Measurements from ENCODE around the gene IL12B.
"Not testable (repeated sequence)": the region's sequence is repeated elsewhere in the genome, so short reads cannot be mapped to it uniquely, and the experiment has no call there.

Gene IL12B

DNA sequence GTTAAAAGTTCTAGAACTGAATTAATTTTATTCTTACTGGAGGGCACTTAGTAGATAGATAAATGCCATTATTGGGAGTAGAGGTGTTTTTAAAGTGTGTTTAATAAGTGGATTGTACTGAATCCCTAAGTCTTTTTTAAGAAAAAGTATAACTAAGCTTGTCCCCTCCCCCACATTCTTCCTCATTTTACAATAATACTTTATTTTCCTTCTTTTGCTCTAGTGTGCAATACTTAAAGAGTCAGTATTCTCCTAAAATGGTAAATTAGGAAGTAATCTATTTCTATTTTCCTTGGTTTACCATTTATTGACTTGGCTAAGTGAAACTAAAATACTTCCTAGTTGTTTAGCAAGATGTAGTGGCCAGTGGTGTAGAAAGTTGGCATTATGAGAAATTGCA is 55.6 kb downstream of the IL12B start:
- Histone ChIP-seq H3K4ac (ENCODE audit: low read length) (no peak overlapping the region), H3K9me3 (replicated peaks in 1 of 2; ENCODE audit: control insufficient read depth in 2 of 2, insufficient read depth in 1 of 2, low read depth in 1 of 2, low read length in 2 of 2) (no peaks in the 10 kb centered on the region), H3K9ac (ENCODE audit: low read depth, low read length, poor library complexity) (no peak overlapping the region), H3K4me3 (ENCODE audit: low read length in 2 of 2) (no peak overlapping the region), H3K27me3 (ENCODE audit: control insufficient read depth in 3 of 3, insufficient read depth in 3 of 3, low read depth in 1 of 3, low read length in 3 of 3) (no peaks in the 10 kb centered on the region), H3K18ac (ENCODE audit: low read length) (no peak overlapping the region), H4K8ac (ENCODE audit: low read depth, low read length) (no peak overlapping the region), H3K4me1 (ENCODE audit: control insufficient read depth in 2 of 2, insufficient read depth in 1 of 2, low read depth in 1 of 2, low read length in 2 of 2) (no peaks in the 10 kb centered on the region), H2BK12ac (ENCODE audit: low read length) (no peak overlapping the region), H2AFZ (ENCODE audit: low read length) (no peak overlapping the region), H3K79me1 (ENCODE audit: low read depth, low read length) (no peaks in the 10 kb centered on the region), H3K27ac (replicated peaks; ENCODE audit: low read length) (no peak overlapping the region), H3K14ac (ENCODE audit: low read length) (no peak overlapping the region), H2BK120ac (ENCODE audit: low read depth, low read length) (no peak overlapping the region), H2BK15ac (ENCODE audit: low read length) (no peak overlapping the region), H3K36me3 (replicated peaks in 1 of 2; ENCODE audit: control insufficient read depth in 2 of 2, insufficient read depth in 2 of 2, low read length in 2 of 2) (peaks cover 6 to 100% of the 10 kb centered on the region in 2 donors), H3K23ac (ENCODE audit: low read depth, low read length, poor library complexity) (no peak overlapping the region), H4K91ac (ENCODE audit: low read depth, low read length, poor library complexity) (no peak overlapping the region), H3K4me2 (ENCODE audit: insufficient read depth, low read length, poor library complexity, severe bottlenecking) (no peak overlapping the region), H2BK5ac (ENCODE audit: low read length) (no peak overlapping the region), H2AK5ac (ENCODE audit: low read depth, low read length) (no peak overlapping the region)
- DNase-seq (ENCODE audit: low spot score): no peak

DNA sequence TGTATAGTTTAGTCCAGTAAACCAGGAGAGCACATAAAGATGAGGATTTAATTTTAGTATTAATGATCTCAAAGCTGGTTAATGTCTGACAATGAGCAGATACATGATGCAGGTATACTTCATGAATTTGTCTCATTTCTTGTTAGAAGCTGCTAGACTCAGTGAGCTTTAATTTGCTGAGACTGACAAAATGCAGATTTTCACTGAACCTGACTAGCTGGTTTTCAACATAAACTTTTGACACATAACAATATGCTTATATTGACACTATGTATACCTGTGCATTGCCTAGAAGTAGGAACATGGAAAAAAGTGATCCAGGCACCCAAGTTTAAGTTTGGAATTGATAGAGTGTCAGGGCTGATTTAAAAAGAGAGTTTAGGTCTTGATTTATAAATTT is 56.4 kb downstream of the IL12B start:
- H3K18ac ChIP-seq (ENCODE audit: low read length): no peak overlapping the region
- no peak overlapping the region for H3K9ac ChIP-seq (ENCODE audit: low read depth, low read length, poor library complexity)
- no peak overlapping the region for H3K4ac ChIP-seq (ENCODE audit: low read length)
- H3K4me3 ChIP-seq (ENCODE audit: low read length in 2 of 2): no peak overlapping the region
- H3K36me3 ChIP-seq (replicated peaks in 1 of 2; ENCODE audit: control insufficient read depth in 2 of 2, insufficient read depth in 2 of 2, low read length in 2 of 2): peaks cover 6 to 100% of the 10 kb centered on the region in 2 donors
- H3K4me2 ChIP-seq (ENCODE audit: insufficient read depth, low read length, poor library complexity, severe bottlenecking): no peak overlapping the region
- H3K14ac ChIP-seq (ENCODE audit: low read length): no peak overlapping the region
- no peak for DNase-seq (ENCODE audit: low spot score)
- no peak overlapping the region for H3K27ac ChIP-seq (replicated peaks; ENCODE audit: low read length)
- H2AK5ac ChIP-seq (ENCODE audit: low read depth, low read length): no peak overlapping the region
- H3K23ac ChIP-seq (ENCODE audit: low read depth, low read length, poor library complexity): no peak overlapping the region
- no peak overlapping the region for H4K8ac ChIP-seq (ENCODE audit: low read depth, low read length)
- H3K9me3 ChIP-seq (replicated peaks in 1 of 2; ENCODE audit: control insufficient read depth in 2 of 2, insufficient read depth in 1 of 2, low read depth in 1 of 2, low read length in 2 of 2): no peaks in the 10 kb centered on the region
- H2BK120ac ChIP-seq (ENCODE audit: low read depth, low read length): no peak overlapping the region
- no peak overlapping the region for H2BK15ac ChIP-seq (ENCODE audit: low read length)
- no peaks in the 10 kb centered on the region for H3K27me3 ChIP-seq (ENCODE audit: control insufficient read depth in 3 of 3, insufficient read depth in 3 of 3, low read depth in 1 of 3, low read length in 3 of 3)
- H2BK12ac ChIP-seq (ENCODE audit: low read length): no peak overlapping the region
- no peak overlapping the region for H2AFZ ChIP-seq (ENCODE audit: low read length)
- no peaks in the 10 kb centered on the region for H3K79me1 ChIP-seq (ENCODE audit: low read depth, low read length)
- H2BK5ac ChIP-seq (ENCODE audit: low read length): no peak overlapping the region
- H4K91ac ChIP-seq (ENCODE audit: low read depth, low read length, poor library complexity): no peak overlapping the region
- no peaks in the 10 kb centered on the region for H3K4me1 ChIP-seq (ENCODE audit: control insufficient read depth in 2 of 2, insufficient read depth in 1 of 2, low read depth in 1 of 2, low read length in 2 of 2)

DNA sequence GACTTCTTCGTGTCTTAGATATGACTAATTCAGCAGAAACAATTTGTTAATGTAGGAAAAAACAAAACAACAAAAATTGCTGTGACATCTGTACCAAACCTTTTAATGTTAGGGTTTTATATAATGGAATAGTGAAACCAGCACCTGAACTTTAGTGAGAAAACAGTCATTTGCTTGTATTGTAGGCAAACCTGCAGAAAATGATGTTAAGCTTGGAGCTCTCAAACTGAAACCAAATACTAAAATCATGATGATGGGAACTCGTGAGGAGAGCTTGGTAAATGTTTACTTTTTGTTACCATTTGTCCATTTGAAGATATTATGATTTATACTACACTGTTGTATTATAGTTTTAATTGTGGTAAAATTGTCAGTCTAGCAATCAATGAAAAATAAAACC is 60.6 kb downstream of the IL12B start:
- no peak overlapping the region for H3K4ac ChIP-seq (ENCODE audit: low read length)
- no peak overlapping the region for H3K4me3 ChIP-seq (ENCODE audit: low read length in 2 of 2)
- no peak overlapping the region for H2BK120ac ChIP-seq (ENCODE audit: low read depth, low read length)
- WGBS, 2 donors (ENCODE audit: extremely low coverage in 2 of 2, insufficient read length in 2 of 2, insufficient replicate concordance in 1 of 2): no CpG with 5 or more reads among the region's 2 CpGs
- H3K23ac ChIP-seq (ENCODE audit: low read depth, low read length, poor library complexity): no peak overlapping the region
- no peak overlapping the region for H3K4me2 ChIP-seq (ENCODE audit: insufficient read depth, low read length, poor library complexity, severe bottlenecking)
- H3K27me3 ChIP-seq (ENCODE audit: control insufficient read depth in 3 of 3, insufficient read depth in 3 of 3, low read depth in 1 of 3, low read length in 3 of 3): no peaks in the 10 kb centered on the region
- no peak for DNase-seq (ENCODE audit: low spot score)
- no peaks in the 10 kb centered on the region for H3K4me1 ChIP-seq (ENCODE audit: control insufficient read depth in 2 of 2, insufficient read depth in 1 of 2, low read depth in 1 of 2, low read length in 2 of 2)
- H3K79me1 ChIP-seq (ENCODE audit: low read depth, low read length): no peaks in the 10 kb centered on the region
- no peak overlapping the region for H4K91ac ChIP-seq (ENCODE audit: low read depth, low read length, poor library complexity)
- H2AFZ ChIP-seq (ENCODE audit: low read length): no peak overlapping the region
- H2BK15ac ChIP-seq (ENCODE audit: low read length): no peak overlapping the region
- peaks cover 0 to 8% of the 10 kb centered on the region in 2 donors for H3K9me3 ChIP-seq (replicated peaks in 1 of 2; ENCODE audit: control insufficient read depth in 2 of 2, insufficient read depth in 1 of 2, low read depth in 1 of 2, low read length in 2 of 2)
- no peak overlapping the region for H3K14ac ChIP-seq (ENCODE audit: low read length)
- no peak overlapping the region for H4K8ac ChIP-seq (ENCODE audit: low read depth, low read length)
- H3K18ac ChIP-seq (ENCODE audit: low read length): no peak overlapping the region
- no peak overlapping the region for H3K9ac ChIP-seq (ENCODE audit: low read depth, low read length, poor library complexity)
- no peak overlapping the region for H2BK12ac ChIP-seq (ENCODE audit: low read length)
- peaks cover 3 to 68% of the 10 kb centered on the region in 2 donors for H3K36me3 ChIP-seq (replicated peaks in 1 of 2; ENCODE audit: control insufficient read depth in 2 of 2, insufficient read depth in 2 of 2, low read length in 2 of 2)
- no peak overlapping the region for H2AK5ac ChIP-seq (ENCODE audit: low read depth, low read length)
- no peak overlapping the region for H2BK5ac ChIP-seq (ENCODE audit: low read length)
- H3K27ac ChIP-seq (replicated peaks; ENCODE audit: low read length): no peak overlapping the region

DNA sequence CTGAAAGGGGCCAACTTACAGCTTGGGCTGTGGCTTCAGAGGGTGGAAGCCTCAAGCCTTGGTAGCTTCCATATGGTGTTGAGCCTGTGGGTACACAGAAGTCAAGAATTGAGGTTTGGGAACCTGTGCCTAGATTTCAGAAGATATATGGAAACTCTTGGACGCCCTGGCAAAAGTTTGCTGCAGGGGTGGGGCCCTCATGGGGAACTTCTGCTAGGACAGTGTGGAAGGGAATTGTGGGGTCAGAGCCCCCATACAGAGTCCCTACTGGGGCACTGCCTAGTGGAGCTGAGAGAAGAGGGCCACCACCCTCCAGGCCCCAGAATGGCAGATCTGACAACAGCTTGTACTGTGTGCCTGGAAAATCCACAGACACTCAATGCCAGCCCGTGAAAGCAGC is 63.5 kb downstream of the IL12B start:
- H3K4me3 ChIP-seq (ENCODE audit: low read length in 2 of 2); H3K27me3 ChIP-seq (ENCODE audit: control insufficient read depth in 3 of 3, insufficient read depth in 3 of 3, low read depth in 1 of 3, low read length in 3 of 3); H4K8ac ChIP-seq (ENCODE audit: low read depth, low read length); H2BK12ac ChIP-seq (ENCODE audit: low read length); H3K9me3 ChIP-seq (replicated peaks in 1 of 2; ENCODE audit: control insufficient read depth in 2 of 2, insufficient read depth in 1 of 2, low read depth in 1 of 2, low read length in 2 of 2); H3K4me2 ChIP-seq (ENCODE audit: insufficient read depth, low read length, poor library complexity, severe bottlenecking); H4K91ac ChIP-seq (ENCODE audit: low read depth, low read length, poor library complexity); H3K4ac ChIP-seq (ENCODE audit: low read length); H2AK5ac ChIP-seq (ENCODE audit: low read depth, low read length); H2AFZ ChIP-seq (ENCODE audit: low read length); H3K4me1 ChIP-seq (ENCODE audit: control insufficient read depth in 2 of 2, insufficient read depth in 1 of 2, low read depth in 1 of 2, low read length in 2 of 2); H3K9ac ChIP-seq (ENCODE audit: low read depth, low read length, poor library complexity); DNase-seq (ENCODE audit: low spot score); H3K23ac ChIP-seq (ENCODE audit: low read depth, low read length, poor library complexity); H3K14ac ChIP-seq (ENCODE audit: low read length); H3K18ac ChIP-seq (ENCODE audit: low read length); H3K79me1 ChIP-seq (ENCODE audit: low read depth, low read length); H2BK5ac ChIP-seq (ENCODE audit: low read length); H3K27ac ChIP-seq (replicated peaks; ENCODE audit: low read length); H2BK120ac ChIP-seq (ENCODE audit: low read depth, low read length); H2BK15ac ChIP-seq (ENCODE audit: low read length): not testable (repeated sequence)
- WGBS, 2 donors (ENCODE audit: extremely low coverage in 2 of 2, insufficient read length in 2 of 2, insufficient replicate concordance in 1 of 2): no CpG with 5 or more reads among the region's 2 CpGs
- H3K36me3 ChIP-seq (replicated peaks in 1 of 2; ENCODE audit: control insufficient read depth in 2 of 2, insufficient read depth in 2 of 2, low read length in 2 of 2): peaks cover 4 to 38% of the 10 kb centered on the region in 2 donors
